ENCODE results near the gene UNC45A.
A peak's percentile ranks its signal among the peaks of the same experiment; 100 is the strongest.
"Not testable (repeated sequence)": the region's sequence is repeated elsewhere in the genome, so short reads cannot be mapped to it uniquely, and the experiment has no call there.

Gene UNC45A

GRCh38 chr15:90934949-90935751, at the start of gene UNC45A:
TSS of gene UNC45A (plus strand) at chr15:90935285. CDS start at chr15:90935325, 40 bp downstream.
- DNase-seq: peak; percentile 94

- peak; percentile 76 for DNase-seq
Measured at GRCh38 chr15:90885432-90886290, 49.4 kb upstream of the UNC45A start.

- DNase-seq: no peak
Measured at GRCh38 chr15:90886291-90886614, 48.8 kb upstream of the UNC45A start.

GRCh38 chr15:90887037-90887481, 48.0 kb upstream of the UNC45A start:
- no peak for DNase-seq

- DNase-seq: no peak
Measured at GRCh38 chr15:90889313-90889730, 45.8 kb upstream of the UNC45A start.

- no peak for DNase-seq
Measured at GRCh38 chr15:90889736-90890456, 45.2 kb upstream of the UNC45A start.

- DNase-seq: no peak
Measured at GRCh38 chr15:90890839-90891238, 44.2 kb upstream of the UNC45A start.

GRCh38 chr15:90891346-90891949, 43.6 kb upstream of the UNC45A start:
- DNase-seq: no peak

GRCh38 chr15:90892023-90892422, 43.1 kb upstream of the UNC45A start:
- no peak for DNase-seq

GRCh38 chr15:90892498-90893174, 42.4 kb upstream of the UNC45A start:
- DNase-seq: no peak

- no peak for DNase-seq
Measured at GRCh38 chr15:90893175-90894090, 41.7 kb upstream of the UNC45A start.

GRCh38 chr15:90895571-90896117, 39.4 kb upstream of the UNC45A start:
- no peak for DNase-seq

GRCh38 chr15:90897131-90897655, 37.9 kb upstream of the UNC45A start:
- DNase-seq: not testable (repeated sequence)

- DNase-seq: no peak
Measured at GRCh38 chr15:90901175-90902039, 33.7 kb upstream of the UNC45A start.

- peak; percentile 65 for DNase-seq
Measured at GRCh38 chr15:90902040-90902839, 32.8 kb upstream of the UNC45A start.

GRCh38 chr15:90902840-90903732, 32.0 kb upstream of the UNC45A start, which contains the start of gene MAN2A2:
TSS of gene MAN2A2 (plus strand) at chr15:90903302. CDS start at chr15:90904208, 906 bp downstream.
- DNase-seq: peak; percentile 82
